HG02571 (cell line): ENCODE results near the gene FRS3.
"Not testable (repeated sequence)": the region's sequence is repeated elsewhere in the genome, so short reads cannot be mapped to it uniquely, and the experiment has no call there.

Experiments
- ATAC-seq: cut with Tn5 transposase; IDR thresholded peaks from one replicate; pipeline ENCODE4 v1.9.1; 2021; ENCODE audit warnings: mild to moderate bottlenecking, moderate library complexity; ENCODE audit not compliant: unreplicated experiment

FRS3 gene

DNA sequence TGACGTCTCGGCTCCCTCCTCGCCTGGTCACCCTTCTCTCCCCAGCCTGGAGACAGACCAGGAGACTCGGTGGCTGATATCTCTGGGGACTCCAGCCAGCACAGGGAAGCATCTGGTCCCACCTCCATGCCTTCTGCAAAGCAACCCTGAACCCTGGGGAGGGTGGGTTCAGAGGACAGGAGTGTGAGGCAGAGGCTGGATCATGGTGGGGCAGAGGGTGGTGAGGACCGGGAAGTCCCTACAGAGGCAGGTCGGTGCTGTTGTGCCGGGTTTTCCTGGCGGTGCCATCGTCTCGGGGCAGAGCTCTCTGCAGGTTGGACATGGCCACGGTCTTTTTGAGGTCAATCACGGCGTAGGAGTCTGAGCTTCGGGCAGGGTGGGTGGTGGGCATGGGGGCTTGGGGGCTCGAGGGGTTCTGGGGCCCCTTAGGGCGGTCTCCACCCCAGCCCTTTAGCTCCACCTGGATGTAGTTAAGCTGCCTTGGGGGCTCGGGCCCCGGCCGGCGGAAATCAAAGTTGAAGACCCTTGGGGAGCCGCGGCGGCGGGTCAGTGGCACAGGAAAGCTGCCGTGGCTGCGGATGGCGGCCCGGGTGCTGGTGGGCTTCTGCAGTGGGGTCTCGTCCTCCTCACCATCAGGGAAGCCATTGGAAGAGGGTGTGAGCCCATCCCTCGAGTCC is 9.2 kb downstream of the FRS3 start:
- no peak for ATAC-seq

DNA sequence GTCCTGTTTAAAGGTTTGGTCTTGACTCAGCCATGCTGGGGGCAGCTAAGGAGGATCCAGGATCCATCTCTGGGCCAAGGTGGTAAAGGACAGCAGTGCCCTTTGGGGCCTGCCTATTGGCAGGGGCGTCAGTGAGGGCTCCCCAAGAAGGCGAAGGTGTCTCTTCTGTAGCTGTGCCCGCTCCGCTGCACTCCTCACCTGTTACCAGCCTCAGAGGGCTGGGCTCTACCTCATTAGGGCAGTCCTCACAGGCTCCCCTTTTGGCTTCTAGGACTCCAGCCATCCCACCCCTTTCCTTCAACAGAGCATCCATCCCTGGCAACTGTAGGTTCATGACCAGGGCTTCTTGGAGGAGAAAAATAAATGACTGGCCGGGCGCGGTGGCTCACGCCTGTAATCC is 10.3 kb downstream of the FRS3 start:
- no peak for ATAC-seq

GRCh38 chr6:41768545-41769308 is 11.0 kb downstream of the FRS3 start:
- ATAC-seq = no peak

- no peak for ATAC-seq
Measured at GRCh38 chr6:41767112-41767833, 12.4 kb downstream of the FRS3 start.

- ATAC-seq = not testable (repeated sequence)
Measured at GRCh38 chr6:41766043-41766664, 13.5 kb downstream of the FRS3 start.

DNA sequence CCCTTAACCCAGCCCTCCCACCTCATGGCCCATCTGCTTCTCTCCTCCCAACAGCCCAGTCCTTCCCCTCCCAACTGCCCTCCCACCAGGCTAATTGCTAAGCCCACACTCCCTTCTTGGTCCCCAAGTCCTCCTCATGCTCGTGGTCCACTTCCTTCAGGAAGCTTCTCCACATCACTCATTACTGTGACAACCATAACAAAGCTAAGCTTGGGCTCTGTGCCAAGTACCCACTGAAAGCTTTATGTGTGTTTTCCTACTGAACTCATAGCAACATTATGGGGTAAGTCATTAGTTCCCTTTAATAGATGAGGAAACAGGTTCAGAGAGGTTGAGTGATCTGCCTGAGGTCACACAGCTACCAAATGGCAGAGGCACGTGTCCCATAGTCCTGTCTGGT is 16.2 kb downstream of the FRS3 start:
- ATAC-seq = no peak

- ATAC-seq = no peak
Measured at GRCh38 chr6:41759905-41760579, 19.7 kb downstream of the FRS3 start.

DNA sequence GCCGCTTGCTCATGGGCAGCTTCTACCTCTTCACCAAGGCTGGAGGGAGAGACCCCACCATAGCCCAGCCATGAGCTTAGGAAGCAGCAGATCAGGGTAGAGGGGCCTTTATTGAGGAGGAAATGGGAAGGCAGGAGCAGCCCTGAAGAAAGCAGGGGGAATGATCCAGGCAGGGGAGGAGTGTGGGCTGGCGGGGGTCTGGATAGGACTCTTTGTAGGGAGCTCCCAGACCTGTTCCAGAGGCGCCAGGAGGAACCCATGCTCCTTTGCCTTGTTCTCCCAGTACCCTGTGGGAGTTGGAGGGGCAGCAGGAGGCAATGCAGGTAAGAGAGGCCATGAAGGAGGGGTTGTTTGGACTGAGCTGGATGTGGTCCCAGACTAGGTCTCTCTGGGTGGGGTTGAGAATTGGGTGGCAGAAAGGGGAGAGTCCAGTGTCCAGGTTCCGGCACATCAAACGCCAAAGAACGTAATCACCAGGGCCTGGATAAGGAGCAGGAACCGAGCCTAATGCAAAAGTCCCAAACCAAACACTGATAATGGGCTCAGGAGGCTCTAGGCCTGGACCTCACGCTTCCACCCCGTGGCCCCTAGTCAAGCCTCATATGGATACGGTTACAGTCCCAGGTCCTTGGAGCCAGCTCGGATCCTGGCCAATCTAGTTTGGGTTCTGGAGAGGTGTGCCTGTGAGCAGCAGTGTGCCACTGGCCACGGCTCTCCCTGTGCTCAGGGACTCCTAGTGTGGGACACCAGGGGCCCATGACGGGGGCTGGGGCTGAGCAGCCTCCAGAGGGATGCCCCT is 20.4 kb downstream of the FRS3 start:
- no peak for ATAC-seq

DNA sequence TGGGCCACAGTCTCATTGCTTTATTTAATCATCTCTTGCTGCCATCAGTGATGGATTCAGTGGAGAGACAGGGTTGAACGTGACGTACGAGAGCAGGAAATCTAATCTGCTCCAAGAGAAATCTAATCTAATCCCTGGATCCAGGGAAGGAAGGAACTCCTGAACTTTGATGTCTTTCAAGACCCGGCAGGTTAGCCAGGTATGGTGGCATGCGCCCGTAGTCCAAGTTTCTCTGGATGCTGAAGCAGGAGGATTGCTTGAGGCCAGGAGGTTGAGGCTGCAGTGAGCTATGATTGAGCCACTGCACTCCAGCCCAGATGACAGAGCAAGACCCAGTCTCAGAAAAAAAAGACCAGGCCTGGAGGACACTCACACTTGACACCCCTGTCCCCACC is 21.1 kb downstream of the FRS3 start:
- no peak for ATAC-seq

DNA sequence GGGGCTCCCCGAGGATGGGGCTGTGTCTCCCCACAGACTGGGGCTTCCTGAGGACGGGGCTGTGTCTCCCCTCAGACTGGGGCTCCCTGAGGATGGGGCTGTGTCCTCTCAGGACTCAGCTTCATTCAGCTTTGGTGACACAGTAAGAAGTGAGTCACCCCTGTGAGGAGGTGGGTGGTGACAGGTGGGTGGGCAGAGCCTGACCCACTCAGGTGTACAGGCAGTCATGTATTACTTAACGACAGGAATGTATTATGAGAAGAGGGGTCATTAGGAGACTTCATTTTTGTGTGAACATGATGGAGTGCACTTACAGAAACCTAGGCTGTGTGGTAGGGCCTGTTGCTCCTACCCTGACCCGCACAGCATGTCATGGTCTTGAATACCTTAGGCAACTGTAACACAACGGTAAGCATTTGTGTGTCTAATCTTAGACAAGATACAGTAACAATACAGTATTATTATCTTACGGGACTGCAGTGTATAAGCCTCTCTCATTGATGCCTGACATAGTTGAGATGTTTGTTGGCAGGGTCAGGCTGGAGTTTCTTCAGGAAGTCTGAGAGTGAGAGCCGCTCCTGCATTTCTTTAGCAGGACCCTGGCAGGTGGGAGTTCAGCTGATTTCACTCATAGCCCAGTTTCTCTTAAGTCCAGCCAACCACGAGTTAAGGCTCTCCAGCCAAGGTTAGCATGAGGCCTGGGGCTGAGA is 21.6 kb downstream of the FRS3 start:
- no peak for ATAC-seq

- no peak for ATAC-seq
Measured at GRCh38 chr6:41757271-41757670, 22.4 kb downstream of the FRS3 start.

GRCh38 chr6:41756354-41756753 is 23.3 kb downstream of the FRS3 start:
- ATAC-seq = no peak

DNA sequence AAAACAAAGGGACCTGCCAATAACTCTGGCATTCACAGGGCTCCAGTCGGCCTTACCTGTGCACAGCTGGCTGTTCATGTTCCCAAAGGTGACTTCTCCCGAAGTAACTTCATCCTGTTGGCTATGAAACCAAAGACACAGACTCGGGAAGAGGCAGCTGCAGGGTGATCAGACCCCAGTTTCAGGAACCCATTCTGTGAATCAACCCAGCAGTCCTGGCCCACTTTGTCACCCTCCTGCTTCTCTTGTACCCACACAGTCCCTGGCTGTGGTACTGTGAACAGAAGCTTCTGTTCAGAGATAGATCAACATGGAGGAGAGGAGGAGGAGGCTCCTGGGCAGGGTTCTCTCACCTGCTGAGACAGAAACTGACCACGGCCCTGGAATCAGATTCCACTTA is 23.8 kb downstream of the FRS3 start:
- ATAC-seq = no peak

- no peak for ATAC-seq
Measured at GRCh38 chr6:41750374-41750773, 29.3 kb downstream of the FRS3 start.

GRCh38 chr6:41748542-41748941 is 31.2 kb downstream of the FRS3 start:
- no peak for ATAC-seq

DNA sequence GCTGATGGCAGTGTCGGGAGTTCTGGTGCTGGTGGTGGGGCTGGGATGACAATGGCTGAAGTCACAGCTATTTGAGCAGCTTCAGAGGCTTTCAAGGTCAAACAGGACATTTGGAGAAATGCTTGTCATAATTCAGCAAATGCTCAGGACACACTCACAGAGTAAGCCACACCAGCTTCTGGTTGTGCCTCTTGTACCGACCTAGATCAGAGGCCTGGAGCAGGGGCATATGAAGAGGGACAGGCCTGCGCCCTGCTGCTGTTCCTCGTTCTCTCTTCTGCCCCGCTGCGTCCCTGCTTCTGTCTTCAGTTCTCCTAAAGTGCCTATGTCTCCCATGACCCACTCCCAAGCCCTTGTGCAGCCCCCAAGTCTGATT is 31.6 kb downstream of the FRS3 start:
- ATAC-seq = no peak

DNA sequence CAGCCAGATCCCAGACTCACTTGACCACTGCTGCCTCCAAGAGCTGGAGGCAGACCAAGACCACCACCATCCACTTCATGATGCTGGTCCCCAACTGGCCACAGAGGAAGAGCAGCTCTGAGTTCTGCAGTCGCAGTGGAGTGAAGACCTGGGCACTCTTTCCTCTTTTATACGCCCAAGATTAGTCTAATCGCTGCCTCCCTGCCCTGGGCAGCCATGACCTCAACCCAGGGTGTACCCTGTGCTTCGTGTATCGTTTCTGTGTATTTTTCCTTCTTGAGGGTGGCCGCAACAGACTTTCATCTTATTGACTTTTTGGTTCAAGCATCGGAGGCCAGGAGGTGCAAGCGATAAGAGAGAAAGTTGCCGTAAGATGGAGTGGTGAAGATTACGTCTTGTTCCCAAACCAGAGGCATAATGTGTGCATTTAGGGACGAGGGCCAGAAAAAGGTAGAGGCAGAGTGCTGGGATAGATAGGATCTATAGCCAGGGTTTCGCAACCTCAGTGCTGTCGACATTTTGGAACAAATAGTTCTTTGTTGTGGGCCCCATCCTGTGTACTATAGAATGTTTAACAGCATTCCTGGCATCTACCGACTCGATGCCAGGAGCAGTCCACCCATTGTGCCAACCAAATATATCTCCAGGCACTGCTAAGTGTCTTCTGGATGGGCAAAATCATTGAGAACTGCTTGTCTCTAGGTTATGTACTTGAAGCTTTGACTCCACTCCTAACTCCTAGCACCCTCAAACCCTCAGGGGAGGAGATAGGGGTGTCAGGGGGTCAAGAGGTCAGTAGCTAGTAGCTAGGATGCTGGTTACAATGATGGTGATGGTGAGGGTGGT is 32.2 kb downstream of the FRS3 start, which contains the start of gene PGC:
TSS of gene PGC (minus strand) at position 142 of the 846 bp plus-strand sequence. CDS start at position 79, 63 bp downstream.
- no peak for ATAC-seq

GRCh38 chr6:41746107-41746506 is 33.6 kb downstream of the FRS3 start:
- no peak for ATAC-seq
